ENCODE measurements around the gene PROZ. TPM values are rescaled to one million over a fixed set of nuclear protein-coding genes. Genes with fewer than 3 reads are reported as not detected.

PROZ gene
- total and polyA plus RNA-seq, 2 donors (not counting 1 experiment from before 2014, with no cell fraction given), result not detected

DNA sequence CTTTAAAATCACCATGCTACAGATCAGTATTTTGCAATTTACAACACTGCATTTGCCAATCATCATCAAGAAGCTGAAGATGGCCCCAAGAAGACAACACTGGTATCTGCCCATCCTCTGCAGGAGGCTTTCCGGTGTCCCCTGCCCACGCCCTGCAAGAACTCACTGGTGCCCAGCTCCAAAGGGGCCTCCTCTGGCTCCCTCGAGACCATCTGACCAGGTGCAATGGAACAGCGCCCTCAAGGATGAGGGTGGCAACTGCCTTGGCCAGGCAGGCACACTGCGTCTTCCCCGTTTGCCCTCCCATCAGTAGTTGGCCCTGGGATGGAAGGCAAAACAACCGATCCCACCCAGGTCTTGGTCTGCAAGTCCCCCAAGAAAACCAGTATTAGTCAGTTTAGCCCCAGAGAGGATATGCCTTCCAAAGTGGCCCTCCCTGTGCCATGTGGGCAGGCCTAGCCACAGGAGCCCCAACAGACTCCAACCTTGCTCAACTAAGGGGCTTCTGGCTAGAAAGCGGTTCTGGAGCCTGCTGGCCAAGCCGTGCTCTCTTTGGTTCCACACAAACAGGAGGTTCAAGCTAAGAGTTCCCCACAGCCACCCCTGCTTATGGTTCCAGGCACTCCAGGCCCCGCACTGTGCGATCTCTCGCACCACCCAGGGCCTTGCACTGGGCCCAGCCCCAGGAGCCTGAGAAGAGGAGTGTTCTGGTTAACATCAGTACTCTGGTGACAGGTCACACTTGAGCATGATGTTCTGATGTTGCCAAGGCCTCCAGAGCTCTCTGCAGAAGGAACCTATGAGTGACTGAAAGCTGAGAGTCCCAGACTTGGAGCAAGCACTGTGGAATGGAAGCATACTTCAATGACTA, 45.3 kb downstream of the PROZ start:
- DNase-seq, result no peak
- Histone ChIP-seq H3K79me2 (ENCODE audit: control insufficient read depth, insufficient read depth, low read length) (peaks cover 80% of the 10 kb centered on the region), H4K20me1 (ENCODE audit: control insufficient read depth, insufficient read depth, low read length, poor library complexity, severe bottlenecking) (peaks cover 42% of the 10 kb centered on the region), H3K4me3 (ENCODE audit: control extremely low read depth in 1 of 5, extremely low read depth in 1 of 5, insufficient read depth in 1 of 5, low read depth in 2 of 5, low read length in 4 of 5) (no peak overlapping the region), H3K36me3 (replicated peaks in 1 of 2; ENCODE audit: control extremely low read depth in 1 of 2, control insufficient read depth in 1 of 2, extremely low read depth in 1 of 2, insufficient read depth in 2 of 2, low read length in 1 of 2) (peaks cover 0 to 23% of the 10 kb centered on the region in 2 experiments), H3K4me2 (replicated peaks; ENCODE audit: low read depth, low read length, poor library complexity, severe bottlenecking) (no peak overlapping the region), H3K9ac (ENCODE audit: low read length) (no peak overlapping the region), H3K27me3 (replicated peaks in 1 of 4; ENCODE audit: control extremely low read depth in 1 of 4, control insufficient read depth in 3 of 4, insufficient read depth in 4 of 4, low read length in 3 of 4) (no peaks in the 10 kb centered on the region), H3K27ac (ENCODE audit: low read length in 2 of 2) (no peak overlapping the region), H3K4me1 (ENCODE audit: control insufficient read depth in 2 of 2, insufficient read depth in 2 of 2, low read length in 2 of 2) (peaks cover 11 to 13% of the 10 kb centered on the region in 2 donors), H3K9me3 (ENCODE audit: control extremely low read depth in 1 of 3, control insufficient read depth in 2 of 3, insufficient read depth in 1 of 3, low read length in 2 of 3) (no peaks in the 10 kb centered on the region), H2AFZ (ENCODE audit: insufficient read depth, low read depth, low read length, poor library complexity, severe bottlenecking) (no peak overlapping the region)
- Mint-ChIP-seq H3K9me3 (ENCODE audit: insufficient read depth) (no peaks in the 10 kb centered on the region), H3K27me3 (no peaks in the 10 kb centered on the region), H3K27ac (no peak overlapping the region), H3K4me3 (no peak overlapping the region), H3K4me1 (peaks cover 41% of the 10 kb centered on the region)
- WGBS (ENCODE audit: insufficient coverage), result 99% methylated on average over 12 of the region's 12 CpGs
- intact Hi-C loops (cut with micrococcal nuclease), result no loop called here
- TF ChIP-seq, protein P1, sequence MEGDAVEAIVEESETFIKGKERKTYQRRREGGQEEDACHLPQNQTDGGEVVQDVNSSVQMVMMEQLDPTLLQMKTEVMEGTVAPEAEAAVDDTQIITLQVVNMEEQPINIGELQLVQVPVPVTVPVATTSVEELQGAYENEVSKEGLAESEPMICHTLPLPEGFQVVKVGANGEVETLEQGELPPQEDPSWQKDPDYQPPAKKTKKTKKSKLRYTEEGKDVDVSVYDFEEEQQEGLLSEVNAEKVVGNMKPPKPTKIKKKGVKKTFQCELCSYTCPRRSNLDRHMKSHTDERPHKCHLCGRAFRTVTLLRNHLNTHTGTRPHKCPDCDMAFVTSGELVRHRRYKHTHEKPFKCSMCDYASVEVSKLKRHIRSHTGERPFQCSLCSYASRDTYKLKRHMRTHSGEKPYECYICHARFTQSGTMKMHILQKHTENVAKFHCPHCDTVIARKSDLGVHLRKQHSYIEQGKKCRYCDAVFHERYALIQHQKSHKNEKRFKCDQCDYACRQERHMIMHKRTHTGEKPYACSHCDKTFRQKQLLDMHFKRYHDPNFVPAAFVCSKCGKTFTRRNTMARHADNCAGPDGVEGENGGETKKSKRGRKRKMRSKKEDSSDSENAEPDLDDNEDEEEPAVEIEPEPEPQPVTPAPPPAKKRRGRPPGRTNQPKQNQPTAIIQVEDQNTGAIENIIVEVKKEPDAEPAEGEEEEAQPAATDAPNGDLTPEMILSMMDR (IDR thresholded peaks at IDR 0.05), result no peak
- no peak for TF ChIP-seq EZH2 (IDR thresholded peaks at IDR 0.05; ENCODE audit: borderline replicate concordance, insufficient read depth, low read depth, low read length, poor library complexity, severe bottlenecking)
- ChIA-PET POLR2A (interaction anchor here (0.6 kb wide), 1 partner anchor 96 kb away, joined by 3 read pairs; no protein-coding TSS in a partner anchor), CTCF (no interaction called here)
- ATAC-seq (ENCODE audit: low read depth), result no peak

DNA sequence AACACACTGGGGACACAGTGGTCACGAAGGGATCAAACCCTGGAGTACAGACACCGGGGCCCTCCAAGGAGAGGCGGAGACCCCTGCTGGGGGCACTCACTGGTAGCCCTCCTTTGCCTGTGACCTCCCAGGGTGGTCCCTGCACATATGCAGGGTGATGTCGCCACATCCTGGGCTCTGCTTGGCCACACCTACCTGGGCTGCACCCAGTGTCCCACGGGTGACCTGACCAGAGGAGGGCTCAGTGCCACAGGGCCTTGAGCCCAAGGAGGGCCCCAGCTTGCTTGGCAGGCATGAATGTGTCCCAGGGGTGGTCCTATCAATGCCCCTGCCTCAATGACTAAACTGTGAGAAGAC, 45.9 kb downstream of the PROZ start:
- no peak for ATAC-seq (ENCODE audit: low read depth)
- Histone ChIP-seq H3K9me3 (ENCODE audit: control extremely low read depth in 1 of 3, control insufficient read depth in 2 of 3, insufficient read depth in 1 of 3, low read length in 2 of 3) (no peaks in the 10 kb centered on the region), H3K79me2 (ENCODE audit: control insufficient read depth, insufficient read depth, low read length) (peaks cover 81% of the 10 kb centered on the region), H2AFZ (ENCODE audit: insufficient read depth, low read depth, low read length, poor library complexity, severe bottlenecking) (no peak overlapping the region), H3K4me2 (replicated peaks; ENCODE audit: low read depth, low read length, poor library complexity, severe bottlenecking) (no peak overlapping the region), H3K4me1 (ENCODE audit: control insufficient read depth in 2 of 2, insufficient read depth in 2 of 2, low read length in 2 of 2) (peaks cover 11 to 13% of the 10 kb centered on the region in 2 donors), H3K27ac (ENCODE audit: low read length in 2 of 2) (no peak overlapping the region), H4K20me1 (ENCODE audit: control insufficient read depth, insufficient read depth, low read length, poor library complexity, severe bottlenecking) (peaks cover 42% of the 10 kb centered on the region), H3K36me3 (replicated peaks in 1 of 2; ENCODE audit: control extremely low read depth in 1 of 2, control insufficient read depth in 1 of 2, extremely low read depth in 1 of 2, insufficient read depth in 2 of 2, low read length in 1 of 2) (peaks cover 0 to 17% of the 10 kb centered on the region in 2 experiments), H3K9ac (ENCODE audit: low read length) (no peak overlapping the region), H3K4me3 (ENCODE audit: control extremely low read depth in 1 of 5, extremely low read depth in 1 of 5, insufficient read depth in 1 of 5, low read depth in 2 of 5, low read length in 4 of 5) (no peak overlapping the region), H3K27me3 (replicated peaks in 1 of 4; ENCODE audit: control extremely low read depth in 1 of 4, control insufficient read depth in 3 of 4, insufficient read depth in 4 of 4, low read length in 3 of 4) (no peaks in the 10 kb centered on the region)
- POLR2A ChIA-PET, result interaction anchor here (0.6 kb wide), 1 partner anchor 95 kb away, joined by 3 read pairs; no protein-coding TSS in a partner anchor
- DNase-seq, result no peak
- Mint-ChIP-seq H3K9me3 (ENCODE audit: insufficient read depth) (no peaks in the 10 kb centered on the region), H3K4me3 (no peak overlapping the region), H3K27me3 (no peaks in the 10 kb centered on the region), H3K27ac (no peak overlapping the region), H3K4me1 (peaks cover 41% of the 10 kb centered on the region)
- 96% methylated on average over 5 of the region's 5 CpGs for WGBS (ENCODE audit: insufficient coverage)
- TF ChIP-seq, protein P1 (IDR thresholded peaks at IDR 0.05), result no peak
- TF ChIP-seq EZH2 (IDR thresholded peaks at IDR 0.05; ENCODE audit: borderline replicate concordance, insufficient read depth, low read depth, low read length, poor library complexity, severe bottlenecking), result no peak
- intact Hi-C loops (cut with micrococcal nuclease), result no loop called here
- CTCF ChIA-PET, result no interaction called here
